GM10248 (cell line): ENCODE results near the gene CLMN.

Source experiments
- CTCF ChIA-PET: fragments of 300-600 bp; sonication (Branson Sonifier 250); formaldehyde crosslinking; extraction: SDS; loops from one replicate; lab custom pipeline; 2021; ENCODE audit warnings: antibody characterized with exemption; lab: Yijun Ruan, JAX
- POLR2A ChIA-PET: fragments of 350-650 bp; sonication (Branson Sonifier 250); formaldehyde crosslinking; extraction: SDS; loops from one replicate; lab custom pipeline; 2020; ENCODE audit warnings: antibody characterized with exemption; lab: Yijun Ruan, JAX
- DNase-seq: peaks from one replicate; pipeline ENCODE4 v3.0.0; 2012; ENCODE audit errors: extremely low spot score
- CTCF ChIP-seq: IDR thresholded peaks from 2 replicates; pipeline ENCODE4 v1.5.1; 2012; ENCODE audit warnings: mild to moderate bottlenecking, low read depth; ENCODE audit errors: extremely low read depth, missing control alignments, control extremely low read depth

The CLMN gene

GRCh38 chr14:95346266-95346665 is 26.6 kb upstream of the CLMN start:
- POLR2A ChIA-PET = no interaction called here
- TF ChIP-seq CTCF = no peak
- DNase-seq = no peak
- CTCF ChIA-PET = interaction anchor here (1.7 kb wide), 1 partner anchor 16 kb away, joined by 6 read pairs; no protein-coding TSS in a partner anchor

DNA sequence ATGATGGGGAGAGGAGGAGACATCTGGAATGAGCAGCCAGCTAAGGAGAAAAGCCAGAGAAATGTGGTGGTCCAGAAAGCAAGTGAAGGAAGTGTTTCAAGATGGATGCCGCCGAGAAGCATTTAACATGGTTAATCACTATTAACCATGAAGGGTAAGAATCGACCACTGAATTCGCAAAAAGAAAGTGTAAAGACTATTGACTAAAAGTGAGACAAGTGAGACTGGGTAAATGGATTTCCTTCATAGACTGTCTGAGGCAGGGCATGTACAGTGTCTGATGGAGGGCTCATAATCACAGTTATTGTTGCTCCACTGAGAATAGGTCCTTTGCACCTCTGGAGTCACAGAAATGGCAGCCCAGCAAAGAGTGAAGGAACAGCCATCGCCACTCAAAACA is 25.3 kb upstream of the CLMN start:
- TF ChIP-seq CTCF = no peak
- DNase-seq = no peak
- ChIA-PET POLR2A (no interaction called here), CTCF (no interaction called here)

DNA sequence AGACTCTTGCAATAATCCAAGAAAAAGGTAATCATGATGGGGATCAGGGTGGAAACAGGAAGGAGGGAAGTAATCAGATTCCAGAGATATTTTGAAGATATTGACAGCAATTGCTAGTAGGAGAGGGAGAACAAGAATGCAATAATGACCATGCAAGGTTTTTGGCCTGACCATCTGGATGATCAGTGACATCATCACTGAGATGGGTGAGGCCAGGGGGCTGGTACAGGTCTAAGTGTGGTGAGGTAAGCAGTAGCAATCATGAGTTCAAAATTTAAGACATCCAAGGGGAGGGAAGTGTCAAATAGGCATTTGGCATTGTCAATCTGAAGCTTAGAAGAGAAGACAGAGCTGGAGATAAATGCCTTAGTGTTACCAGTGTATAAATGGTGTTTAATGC is 24.8 kb upstream of the CLMN start:
- ChIA-PET CTCF (no interaction called here), POLR2A (no interaction called here)
- no peak for DNase-seq
- TF ChIP-seq CTCF = no peak

- POLR2A ChIA-PET = no interaction called here
- no peak for TF ChIP-seq CTCF
- CTCF ChIA-PET = interaction anchor here (0.9 to 2.7 kb wide), 4 partner anchors 11 to 87 kb away, joined by 3 to 13 read pairs (median 6); no protein-coding TSS in a partner anchor
- no peak for DNase-seq
Observed at GRCh38 chr14:95341564-95341963, 21.9 kb upstream of the CLMN start.

- DNase-seq = no peak
- no peak for TF ChIP-seq CTCF
Observed at GRCh38 chr14:95341115-95341514, 21.4 kb upstream of the CLMN start.

GRCh38 chr14:95340201-95340697 is 20.5 kb upstream of the CLMN start:
- ChIA-PET POLR2A (no interaction called here), CTCF (interaction anchor here (0.8 to 2.7 kb wide), 4 partner anchors 10 to 22 kb away, joined by 3 to 13 read pairs (median 6); no protein-coding TSS in a partner anchor)
- no peak for TF ChIP-seq CTCF
- no peak for DNase-seq

More at GRCh38 chr14:95341115-95341514, 21.4 kb upstream of the CLMN start:
- ChIA-PET CTCF (interaction anchor here (0.9 to 2.7 kb wide), 4 partner anchors 11 to 88 kb away, joined by 3 to 13 read pairs (median 6); no protein-coding TSS in a partner anchor), POLR2A (no interaction called here)
